NCI-H2081 treated with DMSO at 0.1 percent for 48 hours (cell line): ENCODE measurements around the gene SOCS2.

ENCODE experiments used
- DNase-seq: peaks from one replicate; lab custom pipeline; 2025; lab: John Stamatoyannopoulos, UW

The SOCS2 gene

GRCh38 chr12:93567174-93567573, 5.3 kb upstream of the SOCS2 start:
- DNase-seq = no peak

GRCh38 chr12:93568091-93568490, 4.4 kb upstream of the SOCS2 start:
- no peak for DNase-seq

GRCh38 chr12:93569301-93569655, 3.2 kb upstream of the SOCS2 start:
- DNase-seq = no peak

- no peak for DNase-seq
These were observed 2.6 kb upstream of the SOCS2 start for GRCh38 chr12:93569656-93570551.

GRCh38 chr12:93570552-93571364, 1.7 kb upstream of the SOCS2 start:
- peak; percentile 17 for DNase-seq

GRCh38 chr12:93571365-93571924, 1.0 kb upstream of the SOCS2 start:
- no peak for DNase-seq

GRCh38 chr12:93572712-93573551, 457 bp downstream of the SOCS2 start:
- no peak for DNase-seq

GRCh38 chr12:93573552-93574223, 1.2 kb downstream of the SOCS2 start:
- DNase-seq = no peak

- no peak for DNase-seq
These were observed 4.7 kb downstream of the SOCS2 start for GRCh38 chr12:93577222-93577621.

- DNase-seq = no peak
These were observed 5.7 kb downstream of the SOCS2 start for GRCh38 chr12:93578221-93578620.

GRCh38 chr12:93580682-93581081, 8.2 kb downstream of the SOCS2 start:
- DNase-seq = no peak

GRCh38 chr12:93581370-93581769, 8.9 kb downstream of the SOCS2 start:
- no peak for DNase-seq

- DNase-seq = no peak
These were observed 9.9 kb downstream of the SOCS2 start for GRCh38 chr12:93582351-93582750.

- no peak for DNase-seq
These were observed 11.3 kb downstream of the SOCS2 start for GRCh38 chr12:93583627-93584392.

- no peak for DNase-seq
These were observed 12.8 kb downstream of the SOCS2 start for GRCh38 chr12:93585247-93585646.

GRCh38 chr12:93587611-93588010, 15.1 kb downstream of the SOCS2 start:
- no peak for DNase-seq

- no peak for DNase-seq
These were observed 16.6 kb downstream of the SOCS2 start for GRCh38 chr12:93589081-93589480.

- no peak for DNase-seq
These were observed 18.8 kb downstream of the SOCS2 start for GRCh38 chr12:93591137-93591868.

- no peak for DNase-seq
These were observed 20.3 kb downstream of the SOCS2 start for GRCh38 chr12:93592641-93593406.
